Keratinocyte (primary cell): Measurements from ENCODE around the gene ERGIC1. TPM values are rescaled to one million over a fixed set of nuclear protein-coding genes. Genes with fewer than 3 reads are reported as not detected.
"Not testable (repeated sequence)": the region's sequence is repeated elsewhere in the genome, so short reads cannot be mapped to it uniquely, and the experiment has no call there.

Source experiments
- DNase-seq: peaks from one replicate; pipeline ENCODE4 v3.0.0-alpha.2; 2011; ENCODE audit warnings: low read depth, missing footprints, low spot score
- FAIRE-seq: peaks from 2 replicates; lab custom pipeline; 2011; peaks lifted over from hg19 to GRCh38; lab: Jason Lieb, UNC
- H2AFZ ChIP-seq: 2 replicates; pipeline ENCODE4 v1.6.0; 2012; ENCODE audit warnings: low read length, control low read depth, inconsistent platforms; ENCODE audit not compliant: control insufficient read depth
- H3K27ac ChIP-seq: 2 replicates; pipeline ENCODE4 v1.5.1; 2011; ENCODE audit warnings: low read length; ENCODE audit not compliant: control insufficient read depth, insufficient read depth
- H3K27me3 ChIP-seq: 3 replicates; pipeline ENCODE4 v1.6.0; 2011; ENCODE audit warnings: low read length; ENCODE audit not compliant: control insufficient read depth, insufficient read depth; ENCODE audit errors: extremely low read depth
- H3K36me3 ChIP-seq, 2 experiments: 2 replicates in 1 of 2; 3 replicates in 1 of 2; pipeline ENCODE4 v1.5.1; 2011; ENCODE audit warnings: low read length in 2 of 2, mild to moderate bottlenecking in 1 of 2; ENCODE audit not compliant: control insufficient read depth in 2 of 2, insufficient read depth in 2 of 2; ENCODE audit errors: extremely low read depth in 1 of 2
- H3K4me1 ChIP-seq: 3 replicates; pipeline ENCODE4 v1.5.1; 2011; ENCODE audit warnings: low read length; ENCODE audit not compliant: control insufficient read depth, insufficient read depth; ENCODE audit errors: extremely low read depth
- H3K4me2 ChIP-seq: 3 replicates; pipeline ENCODE4 v1.6.0; 2011; ENCODE audit warnings: low read depth, low read length; ENCODE audit not compliant: control insufficient read depth, insufficient read depth; ENCODE audit errors: extremely low read depth
- H3K4me3 ChIP-seq, 3 experiments: fragments of 200-600 bp in 1 of 3; sonication (generic) in 1 of 3; 2 replicates in 2 of 3; 3 replicates in 1 of 3; pipeline ENCODE4 v1.5.1; 2011 to 2016; ENCODE audit warnings: low read length in 3 of 3, mild to moderate bottlenecking in 3 of 3, control low read depth in 2 of 3, inconsistent platforms in 1 of 3, low read depth in 1 of 3, mixed read lengths in 1 of 3, mixed run types in 1 of 3, moderate library complexity in 1 of 3; ENCODE audit not compliant: control insufficient read depth in 2 of 3, insufficient read depth in 2 of 3; ENCODE audit errors: extremely low read depth in 1 of 3
- H3K79me2 ChIP-seq: 2 replicates; pipeline ENCODE4 v1.6.0; 2012; ENCODE audit warnings: low read length; ENCODE audit not compliant: control insufficient read depth, insufficient read depth
- H3K9ac ChIP-seq: 3 replicates; pipeline ENCODE4 v1.6.0; 2011; ENCODE audit warnings: low read length; ENCODE audit not compliant: control insufficient read depth, insufficient read depth; ENCODE audit errors: extremely low read depth
- H3K9me1 ChIP-seq: 3 replicates; pipeline ENCODE4 v1.6.0; 2011; ENCODE audit warnings: low read length; ENCODE audit not compliant: control insufficient read depth, insufficient read depth; ENCODE audit errors: extremely low read depth
- H3K9me3 ChIP-seq: 2 replicates; pipeline ENCODE4 v1.5.1; 2012; ENCODE audit warnings: low read depth, low read length; ENCODE audit not compliant: control insufficient read depth
- H4K20me1 ChIP-seq: 3 replicates; pipeline ENCODE4 v1.6.0; 2011; ENCODE audit warnings: low read length; ENCODE audit not compliant: control insufficient read depth, insufficient read depth; ENCODE audit errors: extremely low read depth
- EZH2 ChIP-seq: IDR thresholded peaks from one replicate; pipeline ENCODE4 v1.6.1; 2012; ENCODE audit warnings: inconsistent platforms, mild to moderate bottlenecking, low read length, moderate library complexity
- dilution Hi-C: fragments of 300-500 bp; cut with MboI; formaldehyde crosslinking; loops from one replicate; pipeline ENCODE4 v1.7.0; 2020; ENCODE audit warnings: low sequenced_read_pairs; ENCODE audit not compliant: extremely low pct_ligation_motif_present
- polyA plus RNA-seq, 5 experiments: library from polyadenylated mRNA; depleted of rRNA in 3 of 5; stranded (reverse) in 3 of 5; stranded (forward) in 1 of 5; unstranded in 1 of 5; fragments of >200 nt; gene quantifications; 1 replicate in 1 of 5; 2 replicates in 3 of 5; 3 replicates in 1 of 5; pipeline versions ENCODE4 v1.2.1 to v1.2.3, GENCODE V29; 2011 to 2012; ENCODE audit warnings: missing spikeins in 2 of 5, low read depth in 1 of 5, low replicate concordance in 1 of 5
- TF ChIP-seq, protein P1 (sequence below), 3 experiments: IDR thresholded peaks in 1 of 3; conservative IDR thresholded peaks in 1 of 3; optimal IDR thresholded peaks in 1 of 3; 2 replicates in 2 of 3; 3 replicates in 1 of 3; pipeline versions ENCODE3 to v1.5.1; 2011; ENCODE audit warnings: low read length in 3 of 3, mild to moderate bottlenecking in 3 of 3, moderate library complexity in 2 of 3, control low read depth in 1 of 3, inconsistent platforms in 1 of 3; ENCODE audit not compliant: insufficient read depth in 2 of 3; ENCODE audit errors: extremely low read depth in 1 of 3

Gene ERGIC1
- polyA plus RNA-seq, 1 donor (not counting 4 experiments of a cell fraction or from before 2014, with no cell fraction given): 93.4 TPM

DNA sequence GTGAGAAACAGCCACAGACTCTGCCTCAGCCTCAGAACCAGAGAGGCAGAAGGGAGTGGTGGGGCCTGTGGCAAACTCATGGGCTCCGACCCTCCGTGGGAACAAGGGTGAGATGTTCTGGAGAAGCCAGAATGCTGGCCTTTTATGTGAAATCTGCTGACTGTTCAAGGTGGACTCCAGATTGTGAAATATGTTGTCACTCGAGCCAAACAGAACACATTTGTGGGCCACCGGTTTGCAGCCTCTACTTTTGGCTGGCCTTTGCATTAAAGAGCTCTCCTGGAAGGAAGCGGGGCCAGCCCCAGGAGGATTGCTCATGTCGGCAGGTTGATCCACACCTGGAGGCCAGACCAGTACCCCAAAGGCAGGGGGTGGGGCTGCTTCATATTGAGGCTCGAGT, 62.4 kb downstream of the ERGIC1 start:
- peaks cover 21% of the 10 kb centered on the region for H3K4me1 ChIP-seq
- TF ChIP-seq EZH2: no peak
- TF ChIP-seq, protein P1, sequence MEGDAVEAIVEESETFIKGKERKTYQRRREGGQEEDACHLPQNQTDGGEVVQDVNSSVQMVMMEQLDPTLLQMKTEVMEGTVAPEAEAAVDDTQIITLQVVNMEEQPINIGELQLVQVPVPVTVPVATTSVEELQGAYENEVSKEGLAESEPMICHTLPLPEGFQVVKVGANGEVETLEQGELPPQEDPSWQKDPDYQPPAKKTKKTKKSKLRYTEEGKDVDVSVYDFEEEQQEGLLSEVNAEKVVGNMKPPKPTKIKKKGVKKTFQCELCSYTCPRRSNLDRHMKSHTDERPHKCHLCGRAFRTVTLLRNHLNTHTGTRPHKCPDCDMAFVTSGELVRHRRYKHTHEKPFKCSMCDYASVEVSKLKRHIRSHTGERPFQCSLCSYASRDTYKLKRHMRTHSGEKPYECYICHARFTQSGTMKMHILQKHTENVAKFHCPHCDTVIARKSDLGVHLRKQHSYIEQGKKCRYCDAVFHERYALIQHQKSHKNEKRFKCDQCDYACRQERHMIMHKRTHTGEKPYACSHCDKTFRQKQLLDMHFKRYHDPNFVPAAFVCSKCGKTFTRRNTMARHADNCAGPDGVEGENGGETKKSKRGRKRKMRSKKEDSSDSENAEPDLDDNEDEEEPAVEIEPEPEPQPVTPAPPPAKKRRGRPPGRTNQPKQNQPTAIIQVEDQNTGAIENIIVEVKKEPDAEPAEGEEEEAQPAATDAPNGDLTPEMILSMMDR (optimal IDR thresholded peaks at IDR 0.05 in 1 of 3, IDR thresholded peaks at IDR 0.05 in 1 of 3, conservative IDR thresholded peaks at IDR 0.05 in 1 of 3; ENCODE audit: extremely low read depth in 1 of 3, insufficient read depth in 2 of 3, low read length in 3 of 3): no peak
- no peak overlapping the region for H3K4me3 ChIP-seq
- no peak overlapping the region for H2AFZ ChIP-seq
- DNase-seq (no peak), FAIRE-seq (no peak)
- H3K9me1 ChIP-seq: no peaks in the 10 kb centered on the region
- no peaks in the 10 kb centered on the region for H3K79me2 ChIP-seq
- no peaks in the 10 kb centered on the region for H3K9me3 ChIP-seq
- dilution Hi-C loops: no loop called here
- no peak overlapping the region for H3K27ac ChIP-seq
- no peak overlapping the region for H3K4me2 ChIP-seq
- no peak overlapping the region for H3K9ac ChIP-seq
- H4K20me1 ChIP-seq: no peaks in the 10 kb centered on the region
- H3K27me3 ChIP-seq: no peaks in the 10 kb centered on the region
- peaks cover 11 to 18% of the 10 kb centered on the region in 2 experiments for H3K36me3 ChIP-seq

DNA sequence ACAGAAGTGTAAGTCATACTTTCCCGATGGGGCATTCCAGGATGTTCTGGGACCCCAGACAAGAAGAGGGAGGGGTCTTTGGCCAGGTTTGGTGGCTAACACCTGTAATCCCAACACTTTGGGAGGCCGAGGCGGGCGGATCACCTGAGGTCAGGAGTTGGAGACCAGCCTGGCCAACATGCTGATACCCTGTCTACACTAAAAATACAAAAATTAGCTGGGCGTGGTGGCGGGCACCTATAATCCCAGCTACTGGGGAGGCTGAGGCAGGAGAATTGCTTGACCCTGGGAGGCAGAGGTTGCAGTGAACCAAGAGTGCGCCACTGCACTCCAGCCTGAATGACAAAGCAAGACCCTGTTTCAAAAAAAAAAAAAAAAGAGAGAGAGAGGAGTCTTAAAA, 63.0 kb downstream of the ERGIC1 start:
- H3K4me2 ChIP-seq, dilution Hi-C loops, H4K20me1 ChIP-seq, H3K27ac ChIP-seq, DNase-seq, H3K9me1 ChIP-seq, H3K79me2 ChIP-seq, FAIRE-seq, H3K9ac ChIP-seq, H3K4me3 ChIP-seq, H3K9me3 ChIP-seq, H3K27me3 ChIP-seq, H2AFZ ChIP-seq: not testable (repeated sequence)
- Histone ChIP-seq H3K4me1 (peaks cover 25% of the 10 kb centered on the region), H3K36me3 (peaks cover 9 to 19% of the 10 kb centered on the region in 2 experiments)
